Brain pericyte (primary cell): ENCODE measurements around the gene MANBA.

Experiments used
- DNase-seq: peaks from one replicate; pipeline ENCODE4 v3.0.0-alpha.2; 2012; ENCODE audit warnings: low read depth, low spot score

Gene MANBA

DNA sequence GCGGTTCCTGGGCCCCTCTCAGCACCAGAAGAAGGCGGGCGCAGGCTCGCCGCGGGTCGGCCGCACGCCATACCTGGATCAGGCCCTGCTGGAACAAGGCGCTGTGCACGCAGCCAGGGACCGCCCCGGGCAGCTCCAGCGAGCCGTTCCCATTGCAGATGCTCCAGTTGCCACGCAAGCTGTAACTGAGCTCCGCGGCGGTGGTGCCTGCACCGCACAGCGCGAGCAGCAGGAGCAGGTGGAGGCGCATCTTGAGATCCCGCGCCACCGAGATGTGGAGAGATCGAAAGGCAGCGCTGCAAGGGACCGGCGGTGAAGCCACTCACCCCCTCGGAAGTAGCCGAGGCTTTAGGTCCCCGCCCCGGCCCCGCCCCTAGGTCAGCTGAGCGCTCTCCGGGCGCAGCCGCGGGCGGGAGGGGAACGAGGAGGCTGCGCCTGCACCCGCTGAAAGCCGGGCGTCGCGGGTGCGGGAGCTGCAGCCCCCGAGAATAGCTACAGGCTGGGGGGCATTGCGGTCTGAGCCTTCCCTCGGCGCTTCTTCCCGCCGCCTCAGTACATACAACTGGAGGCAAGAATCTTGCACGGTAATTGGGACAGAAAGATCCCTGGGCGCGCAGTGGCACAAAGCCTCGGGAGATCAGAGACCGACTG is at the start of gene MANBA:
MANBA (minus strand) TSS at position 324 of the 651 bp plus-strand sequence; CDS start at position 250, 74 bp downstream.
- no peak for DNase-seq

DNA sequence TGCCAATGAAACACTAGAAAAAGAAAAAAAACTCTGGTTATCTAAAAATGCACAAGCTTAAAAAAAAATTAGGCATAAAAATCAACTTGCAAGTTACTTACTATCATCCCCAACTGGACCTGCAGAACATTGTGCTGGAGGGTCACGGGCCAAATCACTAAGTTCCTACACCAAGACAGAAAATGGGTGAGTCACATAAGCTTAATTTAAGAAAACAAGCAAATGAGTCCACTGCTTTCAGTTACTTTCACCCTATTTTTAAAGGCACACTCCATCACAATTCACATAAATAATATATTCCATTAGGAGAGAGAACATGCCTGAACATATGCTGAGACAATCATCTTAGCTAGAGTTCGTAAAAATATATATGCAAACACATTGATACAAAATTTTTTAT is 48.9 kb upstream of the MANBA start:
- no peak for DNase-seq

DNA sequence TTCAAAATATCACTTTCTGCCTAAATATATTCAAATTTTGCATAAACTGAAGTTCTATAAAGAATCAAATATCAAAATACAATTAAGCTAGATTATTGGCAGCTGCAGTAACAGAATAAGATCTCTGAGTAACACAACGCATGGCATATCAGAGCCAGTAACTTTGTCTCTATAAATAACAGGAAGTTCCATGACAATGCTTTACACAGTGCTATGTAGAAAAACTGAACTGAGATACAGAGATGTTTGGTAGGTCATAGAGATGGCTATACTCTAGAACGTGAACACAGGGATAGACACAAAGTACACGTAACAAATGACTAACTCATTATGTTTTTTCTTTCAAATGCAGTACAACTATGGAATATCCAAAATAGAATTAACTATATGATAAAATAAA is 48.4 kb upstream of the MANBA start:
- no peak for DNase-seq

DNA sequence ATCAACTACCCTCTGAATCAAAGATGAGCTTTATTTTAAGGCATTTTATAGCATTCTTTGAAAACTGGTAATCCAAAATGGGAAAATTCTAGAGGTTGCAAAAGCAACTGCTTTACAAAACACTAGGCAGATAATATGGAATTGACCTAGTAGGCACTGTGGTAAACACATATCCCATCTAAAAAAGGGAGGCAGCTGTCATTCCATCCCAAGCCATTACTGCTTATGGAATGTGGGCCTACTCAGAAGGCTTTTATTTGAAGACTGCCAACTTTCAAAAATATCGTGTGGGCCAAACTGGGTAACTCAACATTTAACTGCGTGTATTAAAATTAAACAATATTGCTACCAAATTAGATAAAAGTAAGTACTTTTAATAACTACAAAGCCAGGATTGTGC is 47.2 kb upstream of the MANBA start:
- no peak for DNase-seq

DNA sequence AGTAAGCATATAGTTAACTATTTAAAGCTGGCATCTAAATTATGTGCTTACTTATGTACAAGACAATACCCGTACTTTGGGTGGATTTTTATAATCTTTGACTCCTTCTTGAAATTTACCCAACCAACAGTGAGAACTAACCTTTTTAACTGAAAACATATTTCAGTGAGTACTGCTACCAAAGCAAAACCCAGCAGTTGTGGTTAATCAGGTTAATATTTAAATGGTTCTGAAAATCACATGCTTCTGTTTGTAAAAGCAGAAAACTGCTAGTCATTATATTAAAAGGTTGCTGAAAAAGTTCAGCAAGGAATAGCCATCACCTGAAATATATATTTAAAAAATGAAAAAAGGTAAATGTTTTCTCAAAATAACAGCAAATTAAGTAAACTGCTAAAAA is 46.6 kb upstream of the MANBA start:
- no peak for DNase-seq

DNA sequence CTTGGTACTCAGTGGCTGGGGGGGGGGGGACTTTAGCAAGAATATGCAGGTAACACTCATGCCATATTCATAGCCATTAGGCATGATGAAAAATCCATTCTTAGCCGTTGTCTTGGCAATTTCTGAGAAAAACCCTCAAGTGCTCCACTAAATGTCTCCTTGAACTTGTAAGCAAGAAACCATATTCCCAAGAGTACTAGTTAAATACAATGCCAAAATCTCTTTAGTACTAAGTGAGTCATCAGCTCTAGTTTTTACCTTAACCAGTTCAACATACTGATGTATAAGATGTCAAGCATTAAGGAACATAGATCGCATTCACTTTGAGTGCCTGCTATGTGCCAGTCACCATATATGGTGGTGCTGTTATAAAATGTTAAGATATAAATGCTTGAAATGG is 39.0 kb upstream of the MANBA start:
- DNase-seq = no peak

DNA sequence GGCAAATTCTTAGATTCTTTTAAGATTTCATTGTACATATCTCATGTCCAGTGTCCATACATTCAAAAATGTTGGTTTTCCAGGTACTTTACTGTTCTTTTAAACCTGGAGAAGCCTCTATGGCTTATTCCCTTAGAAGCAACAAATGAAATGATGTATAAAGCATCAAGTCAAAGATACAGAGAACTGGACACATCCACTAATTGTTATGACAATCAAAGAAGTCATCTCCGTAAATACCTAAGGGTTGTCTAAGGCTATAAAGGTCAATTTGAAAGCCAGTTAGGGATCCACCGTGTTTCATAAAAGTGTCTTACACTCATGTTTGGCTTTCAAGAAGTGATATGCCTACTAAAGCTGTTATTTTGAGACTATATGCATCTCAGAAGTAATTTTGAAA is 34.2 kb upstream of the MANBA start:
- DNase-seq = no peak

DNA sequence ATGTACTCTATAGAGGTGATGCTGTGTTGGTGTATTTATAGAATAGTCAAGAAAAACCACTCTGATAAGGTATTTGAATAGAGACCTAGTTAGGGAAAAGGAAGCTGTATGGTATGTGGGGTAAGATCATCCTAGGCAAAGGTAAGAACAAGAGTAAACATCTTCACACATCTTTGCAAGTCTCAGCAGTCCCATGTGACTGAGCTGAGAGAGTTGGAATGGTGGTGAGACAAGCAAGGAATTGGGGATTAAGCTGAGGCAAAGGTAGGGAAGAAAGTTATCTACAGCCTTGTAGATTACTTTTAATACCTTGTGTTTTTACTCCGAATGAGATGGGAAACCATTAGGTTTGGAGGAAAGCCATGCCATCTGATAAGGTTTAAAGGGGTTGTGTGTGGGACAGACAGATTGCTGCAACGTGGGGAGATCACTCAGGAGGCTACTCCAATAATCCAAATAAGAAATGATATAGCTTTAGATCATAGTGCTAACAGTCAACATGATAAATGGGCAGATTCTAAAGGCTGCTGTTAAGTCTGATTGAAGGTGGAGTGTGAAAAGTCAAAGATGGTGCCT is 31.7 kb upstream of the MANBA start:
- no peak for DNase-seq

DNA sequence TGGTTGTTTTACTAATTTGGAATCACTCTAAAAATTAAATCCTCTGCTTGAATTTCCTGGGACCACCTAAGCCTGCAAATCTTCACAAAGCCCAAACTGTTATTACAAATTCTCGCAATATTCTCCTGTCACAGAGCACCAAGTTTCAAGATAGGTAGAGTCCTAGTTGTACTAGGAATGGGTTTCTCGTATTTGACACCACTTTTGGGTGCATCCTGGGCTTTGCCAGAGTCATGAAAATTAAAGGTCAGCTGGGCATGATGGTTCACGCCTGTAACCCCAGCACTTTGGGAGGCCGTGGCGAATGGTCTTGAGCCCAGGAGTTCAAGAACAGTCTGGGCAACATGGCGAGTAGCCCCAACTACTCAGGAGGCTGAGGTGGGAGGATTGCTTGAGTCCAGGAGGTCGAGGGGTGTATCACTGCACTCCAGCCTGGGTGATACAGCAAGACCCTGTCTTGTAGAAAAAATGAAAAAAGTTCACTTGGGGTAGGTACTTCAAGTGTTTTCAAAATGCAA is 30.6 kb upstream of the MANBA start:
- DNase-seq = no peak

DNA sequence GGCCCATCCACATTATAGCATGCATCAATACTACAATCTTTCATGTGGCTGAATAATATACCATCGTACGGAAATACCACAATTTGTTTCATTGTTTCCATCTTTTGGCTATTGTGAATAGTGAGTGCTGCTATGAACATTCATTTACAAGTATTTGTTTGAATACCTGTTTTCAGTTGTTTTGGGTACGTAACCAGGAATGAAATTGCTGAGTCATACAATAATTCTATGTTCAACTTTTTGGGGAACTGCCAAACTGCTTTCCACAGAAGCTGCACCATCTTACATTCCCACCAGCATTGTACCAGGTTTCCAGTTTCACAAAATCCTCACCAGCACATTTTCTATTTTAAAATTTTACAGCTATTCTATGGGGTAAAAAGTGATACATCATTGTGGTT is 28.5 kb upstream of the MANBA start:
- DNase-seq = no peak

DNA sequence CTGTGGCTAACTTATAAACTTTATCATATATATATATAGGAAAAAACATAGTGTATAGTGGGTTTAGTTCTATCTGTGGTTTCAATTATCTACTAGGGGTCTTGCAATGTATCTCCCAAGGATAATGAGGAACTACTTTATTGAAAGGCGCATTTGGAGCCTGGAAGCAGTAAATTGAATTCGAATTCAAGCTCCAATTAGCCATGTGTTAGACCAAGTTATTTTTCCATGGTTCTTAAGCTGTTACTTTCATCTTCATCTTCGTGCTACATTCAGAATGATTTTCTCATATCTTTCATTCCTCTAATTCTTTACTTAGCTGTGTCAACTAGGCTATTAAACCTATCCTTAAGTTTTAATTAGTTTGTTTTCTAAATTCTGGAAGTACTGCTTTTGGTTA is 27.2 kb upstream of the MANBA start:
- DNase-seq = no peak

DNA sequence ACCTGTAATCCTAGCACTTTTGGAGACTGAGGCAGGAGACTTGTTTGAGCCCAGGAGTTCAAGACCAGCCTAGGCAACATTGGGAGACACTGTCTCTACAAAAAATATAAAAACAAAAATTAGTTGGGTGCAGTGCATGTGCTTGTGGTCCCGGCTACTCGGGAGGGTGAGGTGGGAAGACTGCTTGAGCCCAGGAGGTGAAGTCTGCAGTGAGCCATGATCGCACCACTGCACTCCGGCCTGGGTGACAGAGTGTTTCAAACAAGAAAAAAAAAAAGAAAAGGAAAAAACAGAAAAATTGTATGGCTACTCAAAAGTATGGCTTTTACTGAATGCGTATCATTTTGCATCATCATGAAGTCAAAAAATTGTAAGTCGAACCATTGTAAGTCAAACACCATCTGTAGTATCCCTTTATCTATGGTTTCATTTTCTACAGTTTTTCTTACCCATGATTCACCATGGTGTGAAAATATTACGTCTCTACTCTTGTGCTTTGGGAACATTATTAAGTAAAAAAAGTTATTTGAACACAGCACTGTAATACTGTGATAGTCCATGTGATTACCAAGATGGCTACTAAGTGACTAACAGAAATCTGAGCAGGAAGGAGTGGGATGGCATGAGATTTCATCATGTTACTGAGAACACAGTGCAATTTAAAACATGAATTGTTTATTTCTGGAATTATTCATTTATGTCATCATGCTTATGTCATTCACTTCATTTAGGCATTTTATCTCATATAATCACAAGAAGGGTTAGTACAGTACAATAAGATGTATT is 26.5 kb upstream of the MANBA start:
- no peak for DNase-seq

DNA sequence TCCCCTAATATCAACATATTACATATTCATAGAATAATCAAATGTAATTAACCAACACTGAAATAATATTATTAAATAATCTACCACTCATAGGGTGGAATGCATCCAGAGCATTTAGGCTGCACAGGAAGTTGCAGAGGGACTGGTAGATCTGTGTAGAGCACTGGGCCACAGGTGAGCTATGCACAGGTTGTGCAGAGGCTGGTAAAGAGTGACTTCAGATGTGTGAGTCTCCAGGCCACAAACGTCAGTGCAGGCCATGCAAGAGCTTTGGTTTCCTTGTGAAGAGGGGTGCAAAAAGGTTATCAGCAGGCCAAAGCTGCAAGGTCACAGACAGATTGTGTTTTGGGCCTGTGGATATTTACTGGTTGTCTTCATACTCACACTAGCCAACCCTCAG is 25.5 kb upstream of the MANBA start:
- no peak for DNase-seq

DNA sequence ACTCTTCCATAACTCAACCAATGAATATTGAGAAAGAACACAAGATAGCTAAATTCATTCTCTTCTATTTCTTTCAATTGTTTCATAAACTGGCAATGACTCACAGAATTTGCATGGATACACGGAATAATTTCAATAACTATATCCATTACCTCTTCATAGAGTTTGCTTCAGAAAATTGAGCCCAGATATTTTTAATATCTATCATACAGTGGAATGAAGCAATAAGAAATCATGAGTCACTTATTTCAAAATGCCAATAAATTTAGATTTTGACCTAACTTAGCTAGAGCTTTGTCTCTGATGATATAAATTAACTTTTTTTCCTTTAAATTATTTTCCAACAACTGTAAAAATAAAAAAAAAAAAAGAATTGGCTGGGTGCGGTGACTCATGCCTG is 22.2 kb upstream of the MANBA start:
- no peak for DNase-seq

DNA sequence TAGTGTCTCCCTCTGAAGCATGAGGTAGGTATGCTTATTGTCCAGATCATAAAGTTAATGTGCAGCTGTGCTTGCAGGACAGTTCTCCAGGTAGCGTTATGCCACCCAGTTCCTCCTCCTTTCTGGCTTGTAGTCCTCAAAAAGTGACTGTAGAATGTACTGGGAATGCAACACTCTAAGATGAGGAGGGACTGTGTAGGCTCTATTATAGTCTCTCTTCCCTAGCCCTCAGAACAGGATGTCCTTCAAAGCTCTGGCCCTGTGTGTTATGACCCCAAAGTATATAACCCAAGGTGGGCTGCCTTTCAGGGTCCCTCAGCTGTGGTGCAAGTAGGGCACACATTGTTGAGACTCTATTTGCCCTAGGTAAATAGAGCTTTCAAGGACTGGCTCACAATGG is 20.8 kb upstream of the MANBA start:
- no peak for DNase-seq

DNA sequence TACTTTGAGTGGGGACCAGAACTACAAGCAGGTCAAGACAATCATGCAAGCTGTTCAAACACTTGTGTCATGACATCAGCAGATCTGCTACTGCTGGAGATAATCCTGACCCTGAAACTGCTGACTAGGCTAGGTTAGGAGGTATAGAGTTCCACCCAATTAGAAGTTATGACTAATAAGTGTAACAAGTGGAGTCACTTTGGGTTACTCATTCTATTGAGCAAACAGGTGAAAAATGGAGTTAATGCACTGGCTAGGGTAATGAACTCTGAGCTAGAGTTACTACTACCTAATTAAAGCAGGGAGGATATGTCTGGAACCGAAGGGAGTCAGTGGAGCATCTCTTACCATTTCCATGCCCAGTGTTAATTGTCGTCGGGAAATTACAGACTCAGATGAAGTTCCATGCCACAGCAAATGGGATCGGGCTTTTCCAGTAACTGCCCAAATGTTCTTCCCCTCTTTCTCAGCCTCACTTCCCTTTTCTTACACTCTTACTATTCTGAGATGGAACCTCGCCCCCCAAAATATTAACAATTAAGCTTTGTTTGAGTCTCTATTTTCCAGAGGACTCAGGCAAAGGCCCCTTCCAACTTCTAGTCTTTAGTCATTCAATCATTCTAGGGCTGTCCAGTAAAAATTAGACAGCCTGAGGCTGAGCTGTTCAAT is 19.8 kb upstream of the MANBA start:
- no peak for DNase-seq

DNA sequence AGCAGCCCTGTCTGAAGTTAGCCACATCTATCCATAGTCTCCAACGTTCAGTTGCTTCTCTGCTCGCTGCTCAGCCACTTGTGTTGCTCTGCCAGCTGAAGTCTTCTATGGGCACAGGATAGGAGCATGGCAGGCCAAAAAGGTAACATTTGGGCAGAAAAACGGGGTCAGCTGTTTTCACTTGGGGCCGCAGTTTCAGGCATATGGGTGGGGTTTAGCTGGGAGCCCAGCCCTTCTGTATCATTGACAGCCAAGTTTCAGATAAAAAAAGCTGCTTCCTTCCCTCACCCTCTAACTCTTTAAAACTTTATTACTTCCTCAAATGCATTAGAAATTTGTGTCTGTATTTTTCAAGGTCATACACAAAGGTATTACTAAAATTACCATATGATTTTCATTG is 18.4 kb upstream of the MANBA start:
- no peak for DNase-seq

DNA sequence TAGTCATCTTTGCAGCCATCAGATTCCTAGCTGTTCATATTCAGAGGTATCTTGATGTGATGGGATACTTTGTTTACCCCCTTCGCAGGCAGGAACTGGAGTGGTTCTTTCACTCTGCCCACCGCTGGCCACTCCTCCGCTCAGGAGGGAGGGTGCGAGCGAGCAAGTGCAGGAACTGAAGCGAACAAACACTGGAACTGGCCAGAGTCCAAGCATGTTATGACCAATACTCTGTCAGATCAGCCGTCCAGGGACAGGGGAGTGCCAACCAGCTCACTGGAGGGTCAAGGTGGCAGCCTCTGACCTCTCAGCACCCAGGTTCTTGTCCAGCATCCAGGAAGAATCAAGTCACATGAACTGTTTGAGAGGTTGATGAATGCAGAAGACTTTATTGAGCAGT is 18.0 kb upstream of the MANBA start:
- no peak for DNase-seq

DNA sequence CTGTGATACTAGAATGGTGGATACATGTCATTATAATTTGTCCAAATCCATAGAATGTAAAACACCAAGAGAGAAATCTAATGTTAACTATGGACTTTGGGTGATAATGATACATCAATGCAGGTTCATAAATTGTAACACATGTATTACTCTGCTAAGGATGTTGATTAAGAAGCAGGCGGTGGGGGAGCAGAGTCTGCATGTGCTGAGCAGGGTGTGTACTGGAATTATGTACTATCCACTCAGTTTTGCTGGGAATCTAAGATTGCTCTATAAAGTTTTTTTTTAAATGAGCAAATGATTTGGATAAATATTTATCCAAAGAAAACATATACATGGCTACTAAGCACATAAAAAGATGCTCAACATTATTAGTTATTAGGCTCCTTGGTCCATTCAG is 15.0 kb upstream of the MANBA start:
- DNase-seq = no peak

DNA sequence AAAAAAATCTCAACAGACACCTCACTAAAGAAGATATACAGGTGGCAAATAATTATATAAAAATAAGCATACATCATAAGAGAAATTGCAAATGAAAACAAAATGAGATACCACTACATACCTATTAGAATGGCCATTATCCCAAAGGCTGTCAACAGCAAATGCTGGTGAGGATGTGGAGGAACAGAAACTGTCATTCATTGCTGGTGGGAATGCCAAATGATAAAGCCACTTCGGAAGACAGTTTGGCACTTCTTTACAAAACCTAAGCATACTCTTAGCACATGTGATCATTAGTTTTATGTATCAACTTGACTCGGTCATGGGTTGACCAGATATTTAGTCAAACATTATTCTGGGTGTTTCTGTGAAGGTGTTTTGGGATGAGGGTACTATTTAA is 13.5 kb upstream of the MANBA start:
- DNase-seq = no peak

DNA sequence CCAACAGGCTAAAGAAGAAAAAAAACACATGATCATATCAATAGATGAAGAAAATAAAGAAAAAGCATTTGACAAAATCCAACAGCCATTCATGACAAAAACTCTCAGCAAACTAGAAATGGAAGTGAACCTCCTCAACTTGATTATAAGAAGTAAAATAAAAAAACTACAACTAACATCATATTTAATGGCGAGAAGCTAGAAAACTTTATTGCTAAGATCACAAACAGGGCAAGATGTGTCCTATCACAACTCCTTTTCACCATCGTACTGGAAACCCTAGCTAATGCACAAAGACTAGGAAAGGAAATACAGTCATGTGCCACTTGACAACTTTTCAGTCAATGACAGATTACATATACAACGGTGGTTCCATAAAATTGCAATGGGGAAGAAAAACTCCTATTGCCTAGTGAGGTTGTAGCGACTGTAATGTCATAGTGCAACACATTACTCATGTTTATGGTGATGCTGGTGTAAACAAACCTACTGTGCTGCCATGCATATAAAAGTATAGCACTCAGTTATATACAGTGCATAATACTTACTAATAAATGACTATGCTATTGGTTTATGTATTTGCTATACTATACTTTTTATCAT is 12.1 kb upstream of the MANBA start:
- no peak for DNase-seq

DNA sequence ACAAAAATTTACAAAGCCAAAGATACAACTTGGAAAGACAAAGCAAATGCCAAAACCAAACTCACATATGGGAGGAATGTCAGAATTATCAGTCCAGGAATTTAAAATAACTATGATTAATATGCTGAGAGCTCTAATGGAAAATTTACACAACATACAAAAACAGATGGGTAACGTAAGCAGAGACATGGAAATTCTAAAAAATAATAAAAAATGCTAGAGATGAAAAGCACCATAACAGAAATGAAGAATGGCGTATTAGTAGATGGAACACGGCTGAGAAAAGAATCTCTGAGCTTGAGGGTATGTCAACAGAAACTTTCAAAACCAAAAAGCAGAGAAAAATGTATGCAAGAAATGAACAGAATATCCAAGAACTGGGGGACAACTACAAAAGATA is 4.1 kb upstream of the MANBA start:
- DNase-seq = no peak
